Neuron (in vitro differentiated cells): ENCODE results near the gene EXPH5.

Source experiments
- H2AFZ ChIP-seq: one replicate; pipeline ENCODE4 v1.6.1; 2013; ENCODE audit warnings: low read depth, mild to moderate bottlenecking, inconsistent platforms, low read length, moderate library complexity
- H3K27me3 ChIP-seq: one replicate; pipeline ENCODE4 v1.6.1; 2013; ENCODE audit warnings: low read length; ENCODE audit not compliant: insufficient read depth
- H3K36me3 ChIP-seq: one replicate; pipeline ENCODE4 v1.6.1; 2013; ENCODE audit warnings: low read length; ENCODE audit not compliant: insufficient read depth
- H3K4me1 ChIP-seq: one replicate; pipeline ENCODE4 v1.6.1; 2013; ENCODE audit warnings: low read length; ENCODE audit not compliant: insufficient read depth
- H3K4me3 ChIP-seq: 2 replicates; pipeline ENCODE4 v1.5.1; 2013; ENCODE audit warnings: mild to moderate bottlenecking, low read length, moderate library complexity
- H3K9me3 ChIP-seq: one replicate; pipeline ENCODE4 v1.6.1; 2013; ENCODE audit warnings: low read length

EXPH5 gene

GRCh38 chr11:108541531-108541930 is 52.0 kb downstream of the EXPH5 start:
- H3K9me3 ChIP-seq: no peaks in the 10 kb centered on the region
- H3K4me3 ChIP-seq: no peak overlapping the region
- H3K27me3 ChIP-seq: no peaks in the 10 kb centered on the region
- H3K36me3 ChIP-seq: no peaks in the 10 kb centered on the region
- H2AFZ ChIP-seq: no peak overlapping the region
- peaks cover 6% of the 10 kb centered on the region for H3K4me1 ChIP-seq

GRCh38 chr11:108538502-108538901 is 55.1 kb downstream of the EXPH5 start:
- no peaks in the 10 kb centered on the region for H3K9me3 ChIP-seq
- H3K27me3 ChIP-seq: no peaks in the 10 kb centered on the region
- H3K4me1 ChIP-seq: peaks cover 6% of the 10 kb centered on the region
- H3K4me3 ChIP-seq: no peak overlapping the region
- H2AFZ ChIP-seq: no peak overlapping the region
- H3K36me3 ChIP-seq: no peaks in the 10 kb centered on the region

GRCh38 chr11:108538022-108538424 is 55.5 kb downstream of the EXPH5 start:
- Histone ChIP-seq H3K4me3 (no peak overlapping the region), H3K9me3 (no peaks in the 10 kb centered on the region), H3K27me3 (no peaks in the 10 kb centered on the region), H3K36me3 (no peaks in the 10 kb centered on the region), H2AFZ (no peak overlapping the region), H3K4me1 (peaks cover 6% of the 10 kb centered on the region)

- Histone ChIP-seq H3K27me3 (no peaks in the 10 kb centered on the region), H3K4me1 (peaks cover 6% of the 10 kb centered on the region), H3K4me3 (no peak overlapping the region), H2AFZ (no peak overlapping the region), H3K36me3 (no peaks in the 10 kb centered on the region), H3K9me3 (no peaks in the 10 kb centered on the region)
These were observed 56.8 kb downstream of the EXPH5 start for GRCh38 chr11:108536783-108537182.

DNA sequence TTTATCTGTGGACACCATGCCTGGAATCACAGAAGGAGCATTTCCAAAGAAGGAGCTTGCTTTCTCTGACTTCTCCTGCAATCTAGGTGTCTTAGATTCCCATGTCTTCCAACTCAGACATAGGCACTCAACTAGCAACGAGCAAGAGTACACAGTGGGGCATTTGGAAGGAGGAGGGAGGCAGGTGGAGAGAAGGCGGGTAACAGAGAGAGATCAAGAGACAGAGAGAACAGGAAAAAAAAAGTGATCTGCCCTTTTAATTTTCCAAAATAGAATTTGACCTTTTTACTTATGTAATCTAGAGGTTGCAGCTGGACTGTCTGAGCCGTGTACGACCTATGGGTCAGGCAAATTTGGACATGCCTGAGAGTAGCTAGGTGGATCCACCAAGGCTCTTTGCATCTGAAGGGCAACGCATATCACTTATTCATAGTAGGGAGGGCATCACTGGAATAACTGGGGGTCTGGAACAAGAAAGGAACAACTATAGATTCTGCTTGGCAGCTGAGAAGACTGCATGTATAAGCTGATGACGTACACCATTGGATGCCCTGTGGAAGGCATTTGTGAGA is 58.1 kb downstream of the EXPH5 start:
- H3K9me3 ChIP-seq: no peaks in the 10 kb centered on the region
- H3K4me3 ChIP-seq: no peak overlapping the region
- no peaks in the 10 kb centered on the region for H3K27me3 ChIP-seq
- no peak overlapping the region for H2AFZ ChIP-seq
- no peaks in the 10 kb centered on the region for H3K36me3 ChIP-seq
- H3K4me1 ChIP-seq: peaks cover 6% of the 10 kb centered on the region

GRCh38 chr11:108534274-108534882 is 59.2 kb downstream of the EXPH5 start:
- H3K4me1 ChIP-seq: peaks cover 6% of the 10 kb centered on the region
- H3K9me3 ChIP-seq: no peaks in the 10 kb centered on the region
- H3K4me3 ChIP-seq: no peak overlapping the region
- no peaks in the 10 kb centered on the region for H3K36me3 ChIP-seq
- no peak overlapping the region for H2AFZ ChIP-seq
- no peaks in the 10 kb centered on the region for H3K27me3 ChIP-seq

DNA sequence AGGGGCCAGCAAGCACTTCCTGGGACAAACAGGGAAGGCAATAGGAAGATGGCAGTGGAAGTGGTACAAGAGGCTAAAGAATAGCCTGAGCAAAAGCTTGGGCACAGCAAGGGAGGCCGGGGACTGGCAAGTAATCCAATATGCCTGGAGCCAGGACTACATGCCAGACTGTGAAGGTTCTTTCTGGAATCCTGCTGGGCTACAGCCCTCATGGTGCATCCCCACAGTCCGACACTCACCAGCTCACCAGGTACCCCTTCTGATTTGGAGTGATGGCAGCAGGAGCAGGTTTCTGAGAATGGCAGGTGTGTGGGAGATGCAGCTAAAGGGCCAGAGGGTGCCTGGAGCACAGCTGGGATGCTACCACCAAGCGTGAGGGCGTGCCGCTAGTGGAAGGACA is 63.1 kb downstream of the EXPH5 start:
- Histone ChIP-seq H3K4me1 (no peaks in the 10 kb centered on the region), H2AFZ (no peak overlapping the region), H3K27me3 (no peaks in the 10 kb centered on the region), H3K9me3 (no peaks in the 10 kb centered on the region), H3K4me3 (no peak overlapping the region), H3K36me3 (no peaks in the 10 kb centered on the region)

DNA sequence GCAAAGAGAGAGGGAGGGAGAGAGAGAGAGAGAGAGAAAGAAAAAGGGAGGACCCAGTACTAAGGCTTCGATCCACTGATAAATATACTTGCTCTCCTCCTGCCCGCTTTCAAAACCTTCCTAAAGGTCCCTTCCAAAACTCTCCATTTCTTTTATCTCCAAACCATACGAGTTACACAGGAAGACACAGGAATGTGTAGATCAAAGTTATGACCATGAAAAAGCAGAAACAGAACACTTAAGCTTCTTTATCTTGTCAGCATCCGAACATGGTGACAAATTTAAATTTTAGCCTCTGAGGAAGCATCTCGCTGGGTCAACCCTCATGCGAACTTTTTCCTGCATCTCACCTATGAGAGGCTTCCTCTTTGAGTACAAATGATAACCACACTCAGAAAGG is 66.2 kb downstream of the EXPH5 start:
- H2AFZ ChIP-seq: no peak overlapping the region
- H3K4me1 ChIP-seq: no peaks in the 10 kb centered on the region
- H3K36me3 ChIP-seq: no peaks in the 10 kb centered on the region
- no peaks in the 10 kb centered on the region for H3K27me3 ChIP-seq
- no peaks in the 10 kb centered on the region for H3K9me3 ChIP-seq
- H3K4me3 ChIP-seq: no peak overlapping the region

DNA sequence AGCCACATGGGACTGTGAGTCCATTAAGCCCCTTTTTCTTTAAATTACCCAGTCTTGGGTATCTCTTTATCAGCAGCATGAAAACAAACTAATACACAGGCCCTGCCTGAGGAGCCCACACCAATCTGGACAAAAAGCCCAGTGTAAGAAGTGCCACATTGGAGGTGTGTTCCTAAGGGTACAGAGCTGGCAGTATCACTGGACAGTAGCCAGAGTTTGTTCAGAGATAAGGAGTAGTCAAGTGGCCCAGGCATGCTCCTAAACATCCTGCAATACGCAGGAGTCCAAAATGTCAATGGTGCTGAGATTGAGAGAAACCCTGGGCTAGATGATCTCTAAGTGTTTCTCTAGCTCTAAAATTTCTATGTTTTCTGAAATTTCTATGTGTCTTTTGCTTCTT is 68.4 kb downstream of the EXPH5 start:
- no peaks in the 10 kb centered on the region for H3K36me3 ChIP-seq
- no peak overlapping the region for H3K4me3 ChIP-seq
- H3K27me3 ChIP-seq: no peaks in the 10 kb centered on the region
- no peak overlapping the region for H2AFZ ChIP-seq
- no peaks in the 10 kb centered on the region for H3K4me1 ChIP-seq
- no peaks in the 10 kb centered on the region for H3K9me3 ChIP-seq

- no peaks in the 10 kb centered on the region for H3K9me3 ChIP-seq
- no peaks in the 10 kb centered on the region for H3K36me3 ChIP-seq
- no peak overlapping the region for H3K4me3 ChIP-seq
- H3K27me3 ChIP-seq: no peaks in the 10 kb centered on the region
- no peak overlapping the region for H2AFZ ChIP-seq
- H3K4me1 ChIP-seq: no peaks in the 10 kb centered on the region
These were observed 69.1 kb downstream of the EXPH5 start for GRCh38 chr11:108524422-108524821.

DNA sequence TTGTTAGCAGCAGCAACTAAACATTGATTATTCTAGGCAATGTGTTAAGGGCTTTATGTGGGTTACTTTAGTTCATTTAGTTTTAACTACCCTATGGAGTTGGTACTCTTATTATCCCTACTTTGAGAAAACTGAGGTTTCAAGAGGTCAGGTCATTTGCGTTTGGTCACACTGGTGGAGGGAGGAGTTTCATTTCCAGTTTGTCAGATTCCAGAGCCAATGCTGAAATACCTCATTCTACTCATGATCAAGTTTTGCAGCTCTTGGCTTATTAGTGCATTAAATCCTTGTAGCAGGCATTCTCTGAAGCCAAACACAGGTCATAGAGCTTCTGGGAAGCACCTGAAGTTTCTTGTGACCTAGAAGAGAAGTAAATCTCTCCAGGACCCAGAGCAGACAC is 71.2 kb downstream of the EXPH5 start:
- H3K4me1 ChIP-seq: no peaks in the 10 kb centered on the region
- no peaks in the 10 kb centered on the region for H3K27me3 ChIP-seq

GRCh38 chr11:108518581-108518980 is 75.0 kb downstream of the EXPH5 start:
- Histone ChIP-seq H3K27me3 (no peaks in the 10 kb centered on the region), H2AFZ (no peak overlapping the region), H3K36me3 (no peaks in the 10 kb centered on the region), H3K4me1 (no peaks in the 10 kb centered on the region), H3K4me3 (no peak overlapping the region), H3K9me3 (no peaks in the 10 kb centered on the region)

More for the DNA sequence above, 71.2 kb downstream of the EXPH5 start:
- Histone ChIP-seq H3K4me3 (no peak overlapping the region), H3K36me3 (no peaks in the 10 kb centered on the region), H3K9me3 (no peaks in the 10 kb centered on the region), H2AFZ (no peak overlapping the region)

DNA sequence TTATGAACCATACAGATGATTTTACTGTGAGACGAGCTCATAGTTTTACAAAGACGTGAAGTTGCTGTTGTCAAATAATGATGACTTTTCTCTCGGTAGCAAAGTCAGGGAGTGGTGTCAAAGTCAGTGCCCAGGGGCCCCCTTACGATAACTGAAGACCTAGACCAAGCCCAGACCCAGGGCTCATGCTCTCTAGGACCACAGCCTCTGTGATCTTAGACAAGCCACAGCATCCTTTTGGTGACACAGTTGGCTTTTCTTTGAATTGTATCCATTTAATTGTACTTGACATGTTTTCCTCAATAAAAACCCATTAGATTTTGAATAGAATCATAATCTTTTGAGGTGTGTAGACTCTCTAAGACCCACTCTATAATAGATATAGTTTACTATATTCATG is 77.4 kb downstream of the EXPH5 start:
- Histone ChIP-seq H3K4me3 (no peak overlapping the region), H3K9me3 (no peaks in the 10 kb centered on the region), H3K27me3 (no peaks in the 10 kb centered on the region), H3K36me3 (no peaks in the 10 kb centered on the region), H3K4me1 (no peaks in the 10 kb centered on the region), H2AFZ (no peak overlapping the region)

- Histone ChIP-seq H3K4me3 (no peak overlapping the region), H2AFZ (no peak overlapping the region), H3K36me3 (no peaks in the 10 kb centered on the region), H3K27me3 (no peaks in the 10 kb centered on the region), H3K9me3 (no peaks in the 10 kb centered on the region), H3K4me1 (no peaks in the 10 kb centered on the region)
These were observed 80.9 kb downstream of the EXPH5 start for GRCh38 chr11:108512708-108513107.
